Stimulated activated CD8-positive, alpha-beta memory T cell treated with anti-CD3 and anti-CD28 coated beads, Interleukin-15, amount 100 ng/mL, for 4 hours (primary cell): ENCODE results near the gene SNTN.
"Not testable (repeated sequence)": the region's sequence is repeated elsewhere in the genome, so short reads cannot be mapped to it uniquely, and the experiment has no call there.

Experiments
- DNase-seq, 2 donors: peaks; one replicate each; pipeline ENCODE4 v3.0.0-alpha.2; 2020; ENCODE audit warnings: low read depth in 2 of 2

Gene SNTN

GRCh38 chr3:63652066-63652725, at the start of gene SNTN:
TSS of gene SNTN (plus strand) at chr3:63652675. CDS start at chr3:63652688, 13 bp downstream.
- no peak for DNase-seq

- no peak for DNase-seq
These were observed 44.8 kb upstream of the SNTN start for GRCh38 chr3:63607716-63608115.

GRCh38 chr3:63609408-63609807, 43.1 kb upstream of the SNTN start:
- DNase-seq: no peak

GRCh38 chr3:63609834-63610233, 42.6 kb upstream of the SNTN start:
- DNase-seq: no peak

GRCh38 chr3:63611382-63611781, 41.1 kb upstream of the SNTN start:
- DNase-seq: no peak

GRCh38 chr3:63613561-63613960, 38.9 kb upstream of the SNTN start:
- no peak for DNase-seq

GRCh38 chr3:63617391-63617790, 35.1 kb upstream of the SNTN start:
- no peak for DNase-seq

GRCh38 chr3:63624941-63625560, 27.4 kb upstream of the SNTN start:
- no peak for DNase-seq

- DNase-seq: no peak
These were observed 20.8 kb upstream of the SNTN start for GRCh38 chr3:63631670-63632069.

- no peak for DNase-seq
These were observed 17.3 kb upstream of the SNTN start for GRCh38 chr3:63635186-63635585.

GRCh38 chr3:63639806-63640205, 12.7 kb upstream of the SNTN start:
- DNase-seq: no peak

GRCh38 chr3:63642488-63642887, 10.0 kb upstream of the SNTN start:
- no peak for DNase-seq

- DNase-seq: no peak
These were observed 8.2 kb upstream of the SNTN start for GRCh38 chr3:63644212-63644797.

GRCh38 chr3:63644928-63645781, 7.3 kb upstream of the SNTN start:
- DNase-seq: not testable (repeated sequence)

GRCh38 chr3:63654211-63654610, 1.7 kb downstream of the SNTN start:
- no peak for DNase-seq

GRCh38 chr3:63654931-63655330, 2.5 kb downstream of the SNTN start:
- no peak for DNase-seq

GRCh38 chr3:63655519-63655918, 3.0 kb downstream of the SNTN start:
- DNase-seq: no peak

- DNase-seq: no peak
These were observed 4.3 kb downstream of the SNTN start for GRCh38 chr3:63656786-63657185.

GRCh38 chr3:63661242-63661641, 8.8 kb downstream of the SNTN start:
- DNase-seq: no peak

- DNase-seq: no peak
These were observed 9.5 kb downstream of the SNTN start for GRCh38 chr3:63662011-63662410.

GRCh38 chr3:63662500-63662899, 10.0 kb downstream of the SNTN start:
- no peak for DNase-seq

GRCh38 chr3:63670544-63670943, 18.1 kb downstream of the SNTN start:
- DNase-seq: no peak
